Astrocyte (in vitro differentiated cells and primary cell): ENCODE data around the gene MEAF6. TPM values are rescaled to one million over a fixed set of nuclear protein-coding genes. Genes with fewer than 3 reads are reported as not detected.

ENCODE experiments used
- DNase-seq: peaks from one replicate; pipeline ENCODE4 v3.0.0-alpha.2; 2010; ENCODE audit warnings: low read depth
- FAIRE-seq: peaks from 2 replicates; lab custom pipeline; 2011; peaks lifted over from hg19 to GRCh38; lab: Jason Lieb, UNC
- H2AFZ ChIP-seq: 2 replicates; pipeline ENCODE4 v1.6.0; 2012; ENCODE audit warnings: low read depth, low read length, inconsistent platforms
- H3K27ac ChIP-seq: 2 replicates; pipeline ENCODE4 v1.5.1; 2011; ENCODE audit warnings: low read depth, low read length, inconsistent platforms
- H3K27me3 ChIP-seq: 2 replicates; pipeline ENCODE4 v1.6.0; 2011; ENCODE audit warnings: low read length, inconsistent platforms; ENCODE audit not compliant: insufficient read depth
- H3K36me3 ChIP-seq: 2 replicates; pipeline ENCODE4 v1.5.1; 2011; ENCODE audit warnings: low read length, inconsistent platforms; ENCODE audit not compliant: insufficient read depth
- H3K4me1 ChIP-seq: 2 replicates; pipeline ENCODE4 v1.5.1; 2011; ENCODE audit warnings: low read length, inconsistent platforms; ENCODE audit not compliant: insufficient read depth
- H3K4me2 ChIP-seq: 2 replicates; pipeline ENCODE4 v1.6.0; 2012; ENCODE audit warnings: low read length, inconsistent platforms
- H3K4me3 ChIP-seq: 2 replicates; pipeline ENCODE4 v1.5.1; 2011; ENCODE audit warnings: low read depth, mild to moderate bottlenecking, low read length, inconsistent platforms; ENCODE audit not compliant: insufficient read depth
- H3K79me2 ChIP-seq: 2 replicates; pipeline ENCODE4 v1.6.0; 2012; ENCODE audit warnings: mild to moderate bottlenecking, low read length, inconsistent platforms; ENCODE audit not compliant: insufficient read depth
- H3K9ac ChIP-seq: 2 replicates; pipeline ENCODE4 v1.6.0; 2012; ENCODE audit warnings: mild to moderate bottlenecking, low read length, inconsistent platforms
- H3K9me3 ChIP-seq: 2 replicates; pipeline ENCODE4 v1.5.1; 2012; ENCODE audit warnings: low read depth, mild to moderate bottlenecking, low read length, inconsistent platforms; ENCODE audit not compliant: insufficient read depth
- H4K20me1 ChIP-seq: 2 replicates; pipeline ENCODE4 v1.6.0; 2012; ENCODE audit warnings: low read length, inconsistent platforms; ENCODE audit not compliant: insufficient read depth
- H3K27ac Mint-ChIP-seq: one replicate; pipeline ENCODE4 v1.8.0; 2021; ENCODE audit warnings: mild to moderate bottlenecking, mixed read lengths; ENCODE audit not compliant: unreplicated experiment
- H3K27me3 Mint-ChIP-seq: one replicate; pipeline ENCODE4 v1.8.0; 2021; ENCODE audit warnings: low read depth, mixed read lengths; ENCODE audit not compliant: unreplicated experiment
- H3K36me3 Mint-ChIP-seq: one replicate; pipeline ENCODE4 v1.8.0; 2021; ENCODE audit warnings: low read depth, mixed read lengths; ENCODE audit not compliant: unreplicated experiment
- H3K4me1 Mint-ChIP-seq: one replicate; pipeline ENCODE4 v1.8.0; 2021; ENCODE audit warnings: low read depth, mixed read lengths; ENCODE audit not compliant: unreplicated experiment
- H3K4me3 Mint-ChIP-seq: one replicate; pipeline ENCODE4 v1.8.0; 2021; ENCODE audit warnings: mild to moderate bottlenecking, moderate library complexity, mixed read lengths; ENCODE audit not compliant: unreplicated experiment
- H3K9me3 Mint-ChIP-seq: one replicate; pipeline ENCODE4 v1.8.0; 2021; ENCODE audit warnings: mild to moderate bottlenecking, mixed read lengths; ENCODE audit not compliant: unreplicated experiment
- EZH2 ChIP-seq: IDR thresholded peaks from 2 replicates; pipeline ENCODE4 v1.6.1; 2012; ENCODE audit warnings: mild to moderate bottlenecking, low read length, inconsistent platforms; ENCODE audit not compliant: insufficient read depth
- total RNA-seq: library from RNA; stranded (reverse); gene quantifications from 2 replicates; pipeline ENCODE4 v1.2.1, GENCODE V29; 2021
- TF ChIP-seq, protein P1 (sequence below): IDR thresholded peaks from 2 replicates; pipeline ENCODE4 v1.5.1; 2011; ENCODE audit warnings: low read depth, mild to moderate bottlenecking, inconsistent platforms, low read length, moderate library complexity; ENCODE audit not compliant: insufficient read depth

Gene MEAF6
- total RNA-seq, 1 donor from 2014 or later, result 49.0 TPM

DNA sequence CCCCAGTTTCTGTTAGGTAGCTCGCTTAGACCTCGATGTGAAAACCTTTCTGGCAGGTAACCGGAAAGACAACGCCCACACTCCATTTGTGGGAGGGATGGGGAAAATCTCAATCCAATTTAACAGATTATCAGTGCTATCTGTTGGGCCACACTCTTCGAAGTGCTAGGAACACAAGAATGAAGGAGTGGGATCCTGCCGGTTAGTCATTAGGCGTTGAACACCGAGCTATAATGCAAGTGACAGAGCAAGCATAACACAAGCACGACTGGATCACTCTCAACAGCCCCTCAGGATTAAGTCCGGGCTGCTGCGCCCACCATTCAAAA, 39.0 kb upstream of the MEAF6 start:
- H3K27ac Mint-ChIP-seq, result peak overlapping the region; percentile 67

GRCh38 chr1:37549341-37549740, 34.8 kb upstream of the MEAF6 start:
- peaks cover 33% of the 10 kb centered on the region for H4K20me1 ChIP-seq
- Mint-ChIP-seq H3K4me1 (peaks cover 15% of the 10 kb centered on the region), H3K36me3 (peaks cover 12% of the 10 kb centered on the region), H3K27me3 (no peaks in the 10 kb centered on the region), H3K4me3 (no peak overlapping the region), H3K9me3 (no peaks in the 10 kb centered on the region), H3K27ac (peak overlapping the region; percentile 64)
- DNase-seq (peak; percentile 47), FAIRE-seq (no peak)
- H2AFZ ChIP-seq, result no peak overlapping the region
- H3K9ac ChIP-seq, result peak overlapping the region; percentile 20
- H3K4me3 ChIP-seq, result no peak overlapping the region
- peaks cover 12% of the 10 kb centered on the region for H3K4me1 ChIP-seq
- H3K27me3 ChIP-seq, result no peaks in the 10 kb centered on the region
- peaks cover 18% of the 10 kb centered on the region for H3K36me3 ChIP-seq
- peaks cover 66% of the 10 kb centered on the region for H3K79me2 ChIP-seq
- H3K9me3 ChIP-seq, result no peaks in the 10 kb centered on the region
- no peak for TF ChIP-seq EZH2
- TF ChIP-seq, protein P1, sequence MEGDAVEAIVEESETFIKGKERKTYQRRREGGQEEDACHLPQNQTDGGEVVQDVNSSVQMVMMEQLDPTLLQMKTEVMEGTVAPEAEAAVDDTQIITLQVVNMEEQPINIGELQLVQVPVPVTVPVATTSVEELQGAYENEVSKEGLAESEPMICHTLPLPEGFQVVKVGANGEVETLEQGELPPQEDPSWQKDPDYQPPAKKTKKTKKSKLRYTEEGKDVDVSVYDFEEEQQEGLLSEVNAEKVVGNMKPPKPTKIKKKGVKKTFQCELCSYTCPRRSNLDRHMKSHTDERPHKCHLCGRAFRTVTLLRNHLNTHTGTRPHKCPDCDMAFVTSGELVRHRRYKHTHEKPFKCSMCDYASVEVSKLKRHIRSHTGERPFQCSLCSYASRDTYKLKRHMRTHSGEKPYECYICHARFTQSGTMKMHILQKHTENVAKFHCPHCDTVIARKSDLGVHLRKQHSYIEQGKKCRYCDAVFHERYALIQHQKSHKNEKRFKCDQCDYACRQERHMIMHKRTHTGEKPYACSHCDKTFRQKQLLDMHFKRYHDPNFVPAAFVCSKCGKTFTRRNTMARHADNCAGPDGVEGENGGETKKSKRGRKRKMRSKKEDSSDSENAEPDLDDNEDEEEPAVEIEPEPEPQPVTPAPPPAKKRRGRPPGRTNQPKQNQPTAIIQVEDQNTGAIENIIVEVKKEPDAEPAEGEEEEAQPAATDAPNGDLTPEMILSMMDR, result no peak
- H3K4me2 ChIP-seq, result peak overlapping the region; percentile 9
- no peak overlapping the region for H3K27ac ChIP-seq

More for the DNA sequence above, 39.0 kb upstream of the MEAF6 start:
- Mint-ChIP-seq H3K27me3 (no peaks in the 10 kb centered on the region), H3K9me3 (no peaks in the 10 kb centered on the region), H3K4me3 (peak overlapping the region; percentile 98), H3K36me3 (peaks cover 2% of the 10 kb centered on the region), H3K4me1 (peaks cover 23% of the 10 kb centered on the region)
- H3K27me3 ChIP-seq, result no peaks in the 10 kb centered on the region
- H3K79me2 ChIP-seq, result peaks cover 48% of the 10 kb centered on the region
- H2AFZ ChIP-seq, result peak overlapping the region; percentile 87
- FAIRE-seq (no peak), DNase-seq (no peak)
- H3K4me1 ChIP-seq, result peaks cover 26% of the 10 kb centered on the region
- peak overlapping the region; percentile 99 for H3K4me3 ChIP-seq
- peak overlapping the region; percentile 90 for H3K27ac ChIP-seq
- H3K9me3 ChIP-seq, result no peaks in the 10 kb centered on the region
- peak overlapping the region; percentile 97 for H3K4me2 ChIP-seq
- no peak for TF ChIP-seq EZH2
- TF ChIP-seq, protein P1, result no peak
- H4K20me1 ChIP-seq, result peaks cover 33% of the 10 kb centered on the region
- peaks cover 8% of the 10 kb centered on the region for H3K36me3 ChIP-seq
- peak overlapping the region; percentile 97 for H3K9ac ChIP-seq

DNA sequence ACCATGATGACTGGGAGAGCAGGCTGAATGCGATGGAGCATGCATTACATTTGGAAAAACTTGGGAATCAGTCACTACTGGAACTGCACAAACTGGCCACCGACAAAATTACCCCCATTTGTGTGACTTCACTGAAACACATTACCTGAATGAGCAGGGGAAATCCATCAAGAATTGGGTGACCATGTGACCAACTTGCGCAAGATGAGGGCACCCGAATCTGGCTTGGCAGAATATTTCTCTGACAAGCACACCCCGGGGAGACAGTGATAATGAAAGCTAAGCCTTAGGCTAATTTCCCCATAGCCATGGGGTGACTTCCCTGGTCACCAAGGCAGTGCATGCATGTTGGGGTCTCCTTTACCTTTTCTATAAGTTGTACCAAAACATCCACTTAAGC, 30.5 kb upstream of the MEAF6 start:
- Mint-ChIP-seq H3K36me3 (peaks cover 14% of the 10 kb centered on the region), H3K9me3 (no peaks in the 10 kb centered on the region), H3K4me1 (peaks cover 8% of the 10 kb centered on the region), H3K27me3 (no peaks in the 10 kb centered on the region), H3K27ac (no peak overlapping the region), H3K4me3 (no peak overlapping the region)
- TF ChIP-seq, protein P1, result no peak
- Histone ChIP-seq H2AFZ (no peak overlapping the region), H3K9ac (no peak overlapping the region), H3K27me3 (no peaks in the 10 kb centered on the region), H3K9me3 (no peaks in the 10 kb centered on the region), H4K20me1 (peaks cover 10% of the 10 kb centered on the region), H3K27ac (no peak overlapping the region), H3K79me2 (peaks cover 31% of the 10 kb centered on the region), H3K4me2 (no peak overlapping the region), H3K4me1 (peaks cover 3% of the 10 kb centered on the region), H3K36me3 (peaks cover 25% of the 10 kb centered on the region), H3K4me3 (no peak overlapping the region)
- no peak for FAIRE-seq
- DNase-seq, result no peak
